Choroid plexus epithelial cell (primary cell): Measurements from ENCODE around the gene ENOX1.

Experiments used
- DNase-seq: peaks from one replicate; pipeline ENCODE4 v3.0.0-alpha.2; 2010; ENCODE audit warnings: low read depth
- H3K4me3 ChIP-seq: 2 replicates; pipeline ENCODE4 v1.5.1; 2011; ENCODE audit warnings: low read depth, mild to moderate bottlenecking, control low read depth, low read length, moderate library complexity
- CTCF ChIP-seq: conservative IDR thresholded peaks from 2 replicates; pipeline ENCODE4 v1.5.1; 2011; ENCODE audit warnings: low read depth, mild to moderate bottlenecking, control low read depth, inconsistent platforms, low read length, moderate library complexity

Gene ENOX1

GRCh38 chr13:43383498-43384165 is 403.1 kb downstream of the ENOX1 start:
- no peak overlapping the region for H3K4me3 ChIP-seq
- no peak for TF ChIP-seq CTCF
- DNase-seq, result no peak

DNA sequence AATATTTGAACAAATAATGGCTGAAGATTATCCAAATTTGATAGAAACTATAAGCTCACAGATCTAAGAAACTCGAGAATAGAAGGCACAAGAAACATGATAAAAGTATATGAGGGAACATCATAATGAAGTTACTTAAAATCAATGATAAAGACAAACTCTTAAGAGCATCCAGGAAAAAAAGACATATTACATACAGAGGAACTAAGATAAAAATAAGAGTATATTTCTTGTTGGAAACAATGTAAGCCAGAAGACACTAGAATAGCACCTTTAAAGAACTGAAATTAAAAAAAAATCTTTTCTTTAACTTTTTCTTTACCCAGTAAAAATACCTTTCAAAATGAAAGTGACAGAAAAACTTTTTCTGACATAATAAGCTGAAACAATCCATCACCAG is 407.0 kb downstream of the ENOX1 start:
- DNase-seq, result no peak
- H3K4me3 ChIP-seq, result no peak overlapping the region
- TF ChIP-seq CTCF, result no peak

GRCh38 chr13:43377973-43378372 is 408.8 kb downstream of the ENOX1 start:
- DNase-seq, result peak; percentile 6
- TF ChIP-seq CTCF, result no peak
- H3K4me3 ChIP-seq, result no peak overlapping the region

DNA sequence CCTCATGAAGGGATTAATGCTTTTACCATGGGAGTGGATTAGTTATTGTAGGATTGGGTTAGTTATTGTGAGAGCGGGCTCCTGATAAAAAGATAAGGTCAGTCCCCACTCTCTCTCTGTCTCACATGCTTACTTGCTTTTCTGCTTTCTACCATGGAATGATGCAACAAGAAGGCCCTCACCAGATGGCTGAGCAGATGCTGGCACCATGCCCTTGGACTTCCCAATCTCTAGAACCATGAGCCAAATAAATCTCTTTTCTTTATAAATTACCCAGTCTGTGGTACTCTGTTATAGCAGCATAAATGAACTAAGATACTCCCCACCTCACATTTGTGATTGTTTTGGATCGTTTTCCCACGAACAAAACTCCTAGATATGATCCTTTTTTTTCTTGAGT is 409.6 kb downstream of the ENOX1 start:
- DNase-seq, result peak; percentile 13
- no peak overlapping the region for H3K4me3 ChIP-seq
- no peak for TF ChIP-seq CTCF

GRCh38 chr13:43376596-43376995 is 410.2 kb downstream of the ENOX1 start:
- H3K4me3 ChIP-seq, result no peak overlapping the region
- no peak for DNase-seq
- TF ChIP-seq CTCF, result no peak

DNA sequence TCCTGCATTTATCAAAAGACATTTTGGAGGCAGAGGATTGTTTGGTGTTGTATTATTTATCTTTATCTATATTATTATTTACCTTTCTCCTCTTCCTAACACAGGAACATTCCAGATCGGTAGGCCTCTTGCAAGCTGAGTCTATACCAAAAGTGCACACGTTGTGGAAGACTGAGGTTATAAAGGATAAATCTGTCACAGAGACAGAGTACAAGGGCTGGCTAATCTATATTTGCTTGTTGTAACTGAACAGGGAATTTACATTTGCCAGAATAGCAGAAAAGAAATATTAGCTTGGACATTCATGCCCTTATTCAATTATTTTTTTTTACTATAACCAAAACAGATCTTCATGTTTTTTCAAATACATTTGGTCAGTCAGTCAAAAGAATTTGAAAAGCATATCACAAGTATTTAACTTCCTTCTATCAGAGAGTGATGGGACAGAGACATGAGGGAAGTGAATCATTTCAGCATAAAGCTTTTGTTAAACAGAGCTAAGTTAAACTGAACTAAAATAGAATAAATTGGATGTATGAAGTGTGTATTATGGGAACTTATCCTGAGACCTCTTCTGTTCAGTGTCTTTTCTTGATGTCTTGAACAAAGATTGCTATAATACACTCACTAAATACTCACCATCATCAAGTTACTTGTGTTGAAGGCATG is 410.8 kb downstream of the ENOX1 start:
- TF ChIP-seq CTCF, result no peak
- H3K4me3 ChIP-seq, result no peak overlapping the region
- no peak for DNase-seq

DNA sequence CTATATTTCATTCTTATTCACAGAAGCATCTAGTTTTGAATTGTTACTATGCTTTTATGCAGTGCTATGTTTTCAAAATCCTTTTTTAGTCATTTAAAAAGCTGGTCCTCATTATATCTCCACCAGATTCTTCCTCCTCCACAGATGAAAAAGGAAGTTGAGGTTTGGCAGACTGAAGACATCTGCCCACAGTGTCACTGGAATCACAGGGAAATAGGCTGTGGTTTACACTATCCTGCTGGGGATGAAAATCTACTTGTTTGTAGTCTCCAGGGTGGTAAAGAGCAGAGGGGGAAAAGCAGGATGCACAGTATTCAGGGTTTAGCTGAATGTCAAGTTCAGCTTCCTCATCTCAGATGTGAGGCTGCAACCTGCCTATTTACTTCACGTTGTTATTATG is 412.2 kb downstream of the ENOX1 start:
- TF ChIP-seq CTCF, result no peak
- DNase-seq, result peak; percentile 62
- H3K4me3 ChIP-seq, result no peak overlapping the region
